Inflammatory macrophage treated with lipopolysaccharide for 4 hours (primary cell): ENCODE measurements around the gene HSPA9.
A peak's percentile ranks its signal among the peaks of the same experiment; 100 is the strongest.

Source experiments
- DNase-seq: peaks from one replicate; pipeline ENCODE4 v3.0.0-alpha.2; 2020

HSPA9 gene

GRCh38 chr5:138528744-138529469 is 46.3 kb downstream of the HSPA9 start:
- no peak for DNase-seq

- no peak for DNase-seq
Measured at GRCh38 chr5:138528208-138528607, 47.0 kb downstream of the HSPA9 start.

GRCh38 chr5:138527170-138527569 is 48.0 kb downstream of the HSPA9 start:
- DNase-seq = no peak

GRCh38 chr5:138523406-138523805 is 51.8 kb downstream of the HSPA9 start:
- no peak for DNase-seq

- DNase-seq = no peak
Measured at GRCh38 chr5:138520971-138521370, 54.2 kb downstream of the HSPA9 start.

- no peak for DNase-seq
Measured at GRCh38 chr5:138517437-138517836, 57.8 kb downstream of the HSPA9 start.

GRCh38 chr5:138515556-138516245 is 59.5 kb downstream of the HSPA9 start:
- no peak for DNase-seq

GRCh38 chr5:138514021-138514420 is 61.2 kb downstream of the HSPA9 start:
- peak; percentile 85 for DNase-seq

GRCh38 chr5:138508958-138509357 is 66.2 kb downstream of the HSPA9 start:
- no peak for DNase-seq

GRCh38 chr5:138507485-138507884 is 67.7 kb downstream of the HSPA9 start:
- peak; percentile 88 for DNase-seq

GRCh38 chr5:138506370-138507306 is 68.6 kb downstream of the HSPA9 start:
- DNase-seq = no peak

- no peak for DNase-seq
Measured at GRCh38 chr5:138504799-138505198, 70.4 kb downstream of the HSPA9 start.
